Measurements from ENCODE around the gene DENR.

- TF ChIP-seq, protein P1, sequence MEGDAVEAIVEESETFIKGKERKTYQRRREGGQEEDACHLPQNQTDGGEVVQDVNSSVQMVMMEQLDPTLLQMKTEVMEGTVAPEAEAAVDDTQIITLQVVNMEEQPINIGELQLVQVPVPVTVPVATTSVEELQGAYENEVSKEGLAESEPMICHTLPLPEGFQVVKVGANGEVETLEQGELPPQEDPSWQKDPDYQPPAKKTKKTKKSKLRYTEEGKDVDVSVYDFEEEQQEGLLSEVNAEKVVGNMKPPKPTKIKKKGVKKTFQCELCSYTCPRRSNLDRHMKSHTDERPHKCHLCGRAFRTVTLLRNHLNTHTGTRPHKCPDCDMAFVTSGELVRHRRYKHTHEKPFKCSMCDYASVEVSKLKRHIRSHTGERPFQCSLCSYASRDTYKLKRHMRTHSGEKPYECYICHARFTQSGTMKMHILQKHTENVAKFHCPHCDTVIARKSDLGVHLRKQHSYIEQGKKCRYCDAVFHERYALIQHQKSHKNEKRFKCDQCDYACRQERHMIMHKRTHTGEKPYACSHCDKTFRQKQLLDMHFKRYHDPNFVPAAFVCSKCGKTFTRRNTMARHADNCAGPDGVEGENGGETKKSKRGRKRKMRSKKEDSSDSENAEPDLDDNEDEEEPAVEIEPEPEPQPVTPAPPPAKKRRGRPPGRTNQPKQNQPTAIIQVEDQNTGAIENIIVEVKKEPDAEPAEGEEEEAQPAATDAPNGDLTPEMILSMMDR (conservative IDR thresholded peaks at IDR 0.05; ENCODE audit: low read length): no peak
- TF ChIP-seq EZH2phosphoT487 (IDR thresholded peaks at IDR 0.05; ENCODE audit: borderline replicate concordance, low read depth, low read length): no peak
These were observed 22.9 kb upstream of the DENR start for GRCh38 chr12:122729583-122730214.

All from OCI-LY7 (cell line).